Colonic mucosa (tissue), 4 donors: ENCODE data around the gene PAEP. TPM values are rescaled to one million over a fixed set of nuclear protein-coding genes. Genes with fewer than 3 reads are reported as not detected.

Experiments
- DNase-seq: peaks from one replicate; pipeline ENCODE4 v3.0.0-alpha.2; 2020
- H3K27ac ChIP-seq: fragments of 200-600 bp; one replicate; pipeline ENCODE4 v1.8.0; 2021
- H3K27me3 ChIP-seq: fragments of 200-600 bp; one replicate; pipeline ENCODE4 v1.8.0; 2021
- H3K36me3 ChIP-seq: fragments of 200-600 bp; one replicate; pipeline ENCODE4 v1.8.0; 2021
- H3K4me1 ChIP-seq: fragments of 200-600 bp; one replicate; pipeline ENCODE4 v1.8.0; 2021; ENCODE audit warnings: mild to moderate bottlenecking
- H3K4me3 ChIP-seq: fragments of 200-600 bp; one replicate; pipeline ENCODE4 v1.8.0; 2021
- H3K9ac ChIP-seq, 2 donors: one replicate each; pipeline ENCODE4 v1.7.0; 2013; ENCODE audit warnings: control low read depth in 2 of 2, low read depth in 2 of 2, low read length in 2 of 2
- H3K9me3 ChIP-seq: fragments of 200-600 bp; one replicate; pipeline ENCODE4 v1.8.0; 2021
- CTCF ChIP-seq: fragments of 200-600 bp; IDR thresholded peaks from one replicate; pipeline ENCODE4 v1.8.0; 2022; ENCODE audit warnings: antibody characterized with exemption, mild to moderate bottlenecking
- intact Hi-C: fragments of 100-400 bp; cut with DNase I; formaldehyde crosslinking; loops from one replicate; pipeline ENCODE4 v1.14.1; 2022
- total RNA-seq, 2 donors: library from RNA; stranded (reverse); fragmentation: NEBNext Ultra II Directional in 1 of 2; extraction: Animal tissue kit (Norgen Biotek cat#: 25700) in 1 of 2; gene quantifications; one replicate each; pipeline ENCODE4 v1.2.1, GENCODE V29; 2021
- donor health status: healthy.
- donor health status: DM: no; HTN: no; CAD: no.
- donor health status: DM: no; HTN: no; CAD: no.

Gene PAEP
- total RNA-seq, 2 donors from 2014 or later: not detected

- DNase-seq: no peak
- intact Hi-C loops: no loop called here
Measured at GRCh38 chr9:135515083-135515951, 46.2 kb upstream of the PAEP start.

GRCh38 chr9:135516132-135516860 is 45.3 kb upstream of the PAEP start:
- H3K4me1 ChIP-seq: no peaks in the 10 kb centered on the region
- no peaks in the 10 kb centered on the region for H3K36me3 ChIP-seq
- no peak overlapping the region for H3K4me3 ChIP-seq
- DNase-seq: no peak
- H3K9ac ChIP-seq: no peak overlapping the region
- H3K27ac ChIP-seq: no peak overlapping the region
- no peak for TF ChIP-seq CTCF
- no peaks in the 10 kb centered on the region for H3K9me3 ChIP-seq
- intact Hi-C loops: no loop called here
- H3K27me3 ChIP-seq: no peaks in the 10 kb centered on the region

More at GRCh38 chr9:135515083-135515951, 46.2 kb upstream of the PAEP start:
- H3K36me3 ChIP-seq: no peaks in the 10 kb centered on the region
- no peaks in the 10 kb centered on the region for H3K9me3 ChIP-seq
- H3K9ac ChIP-seq: no peak overlapping the region
- H3K27ac ChIP-seq: no peak overlapping the region
- no peak for TF ChIP-seq CTCF
- no peak overlapping the region for H3K4me3 ChIP-seq
- no peaks in the 10 kb centered on the region for H3K27me3 ChIP-seq
- no peaks in the 10 kb centered on the region for H3K4me1 ChIP-seq

- no peak overlapping the region for H3K9ac ChIP-seq
- no peak overlapping the region for H3K27ac ChIP-seq
- TF ChIP-seq CTCF: no peak
- no peak for DNase-seq
- intact Hi-C loops: no loop called here
- H3K27me3 ChIP-seq: no peaks in the 10 kb centered on the region
- no peaks in the 10 kb centered on the region for H3K9me3 ChIP-seq
- H3K36me3 ChIP-seq: no peaks in the 10 kb centered on the region
- H3K4me3 ChIP-seq: no peak overlapping the region
- H3K4me1 ChIP-seq: no peaks in the 10 kb centered on the region
Measured at GRCh38 chr9:135517407-135517822, 44.1 kb upstream of the PAEP start.

- H3K36me3 ChIP-seq: no peaks in the 10 kb centered on the region
- no peak overlapping the region for H3K9ac ChIP-seq
- no peak for DNase-seq
- TF ChIP-seq CTCF: no peak
- no peaks in the 10 kb centered on the region for H3K27me3 ChIP-seq
- H3K27ac ChIP-seq: no peak overlapping the region
- intact Hi-C loops: no loop called here
- no peaks in the 10 kb centered on the region for H3K4me1 ChIP-seq
- no peak overlapping the region for H3K4me3 ChIP-seq
- H3K9me3 ChIP-seq: no peaks in the 10 kb centered on the region
Measured at GRCh38 chr9:135519179-135519971, 42.2 kb upstream of the PAEP start.

- DNase-seq: no peak
- TF ChIP-seq CTCF: no peak
Measured at GRCh38 chr9:135520916-135521607, 40.5 kb upstream of the PAEP start, which contains the start of gene LCN1. Gene LCN1, plus strand, starts transcription at chr9:135521440. Its CDS starts 58 bp downstream, at chr9:135521498.

More at GRCh38 chr9:135520916-135521607, 40.5 kb upstream of the PAEP start, which contains the start of gene LCN1:
- H3K4me3 ChIP-seq: no peak within 1 kb of the TSS
- H3K9me3 ChIP-seq: no peaks in the 10 kb centered on the region
- H3K4me1 ChIP-seq: no peaks in the 10 kb centered on the region
- H3K9ac ChIP-seq: peak within 1 kb of the TSS in 1 of 2 donors; percentile 2
- no peaks in the 10 kb centered on the region for H3K36me3 ChIP-seq
- no peaks in the 10 kb centered on the region for H3K27me3 ChIP-seq
- no peak within 1 kb of the TSS for H3K27ac ChIP-seq
- intact Hi-C loops: no loop called here
